Mesenchymal stem cell (in vitro differentiated cells and primary cell): Measurements from ENCODE around the gene PARD3B.
"Not testable (repeated sequence)": the region's sequence is repeated elsewhere in the genome, so short reads cannot be mapped to it uniquely, and the experiment has no call there.

Source experiments
- DNase-seq: peaks from one replicate; pipeline ENCODE4 v3.0.0-alpha.2; 2013
- H2AFZ ChIP-seq: one replicate; pipeline ENCODE4 v1.6.1; 2013; ENCODE audit warnings: low read depth, mild to moderate bottlenecking, control low read depth, inconsistent platforms, low read length, moderate library complexity
- H2AK5ac ChIP-seq: 2 replicates; pipeline ENCODE4 v1.6.1; 2013; ENCODE audit warnings: low read length, moderate library complexity, mild to moderate bottlenecking, inconsistent platforms; ENCODE audit not compliant: severe bottlenecking
- H2BK120ac ChIP-seq: one replicate; pipeline ENCODE4 v1.6.1; 2013; ENCODE audit warnings: low read depth, mild to moderate bottlenecking, inconsistent platforms, low read length, moderate library complexity
- H2BK12ac ChIP-seq, 2 experiments: one replicate each; pipeline ENCODE4 v1.6.1; 2013; ENCODE audit warnings: inconsistent platforms in 2 of 2, low read length in 2 of 2, mild to moderate bottlenecking in 2 of 2, moderate library complexity in 2 of 2, control low read depth in 1 of 2
- H2BK15ac ChIP-seq: one replicate; pipeline ENCODE4 v1.6.1; 2013; ENCODE audit warnings: mild to moderate bottlenecking, low read depth, inconsistent platforms; ENCODE audit not compliant: poor library complexity, severe bottlenecking
- H2BK5ac ChIP-seq: 2 replicates; pipeline ENCODE4 v1.6.1; 2013; ENCODE audit warnings: low read depth, mild to moderate bottlenecking, low read length, control low read depth, inconsistent platforms; ENCODE audit not compliant: poor library complexity, severe bottlenecking
- H3K14ac ChIP-seq, 2 experiments: one replicate each; pipeline ENCODE4 v1.6.1; 2013; ENCODE audit warnings: inconsistent platforms in 2 of 2, low read length in 2 of 2, control low read depth in 1 of 2, mild to moderate bottlenecking in 1 of 2, moderate library complexity in 1 of 2
- H3K18ac ChIP-seq, 2 experiments: one replicate each; pipeline ENCODE4 v1.6.1; 2013; ENCODE audit warnings: inconsistent platforms in 2 of 2, low read length in 2 of 2, control low read depth in 1 of 2, low read depth in 1 of 2, mild to moderate bottlenecking in 1 of 2
- H3K23ac ChIP-seq, 2 experiments: one replicate each; pipeline ENCODE4 v1.6.1; 2013; ENCODE audit warnings: inconsistent platforms in 2 of 2, low read length in 2 of 2, mild to moderate bottlenecking in 2 of 2, moderate library complexity in 2 of 2, control low read depth in 1 of 2
- H3K27ac ChIP-seq: 2 replicates; pipeline ENCODE4 v1.5.1; 2013; ENCODE audit warnings: mild to moderate bottlenecking, moderate library complexity, low read length, control low read depth, inconsistent platforms; ENCODE audit not compliant: poor library complexity, severe bottlenecking
- H3K27me3 ChIP-seq, 2 experiments: 2 replicates each; pipeline versions ENCODE4 v1.6.1 to v1.7.0; 2013; ENCODE audit warnings: low read length in 2 of 2, mild to moderate bottlenecking in 2 of 2, moderate library complexity in 2 of 2, control low read depth in 1 of 2, inconsistent platforms in 1 of 2; ENCODE audit not compliant: control insufficient read depth in 1 of 2, insufficient read depth in 1 of 2
- H3K36me3 ChIP-seq, 2 experiments: 2 replicates each; pipeline versions ENCODE4 v1.6.1 to v1.7.0; 2013; ENCODE audit warnings: low read length in 2 of 2, control low read depth in 1 of 2, inconsistent platforms in 1 of 2, low read depth in 1 of 2, mild to moderate bottlenecking in 1 of 2; ENCODE audit not compliant: insufficient read depth in 2 of 2, control insufficient read depth in 1 of 2
- H3K4ac ChIP-seq, 2 experiments: one replicate each; pipeline ENCODE4 v1.6.1; 2013; ENCODE audit warnings: inconsistent platforms in 2 of 2, low read length in 2 of 2, mild to moderate bottlenecking in 2 of 2, moderate library complexity in 2 of 2, control low read depth in 1 of 2, low read depth in 1 of 2
- H3K4me1 ChIP-seq: 2 replicates; pipeline ENCODE4 v1.6.1; 2013; ENCODE audit warnings: low read depth, low read length, control low read depth; ENCODE audit not compliant: control insufficient read depth, insufficient read depth
- H3K4me2 ChIP-seq: 2 replicates; pipeline ENCODE4 v1.6.1; 2013; ENCODE audit warnings: low read length, mild to moderate bottlenecking, inconsistent platforms; ENCODE audit not compliant: poor library complexity, severe bottlenecking
- H3K4me3 ChIP-seq, 2 experiments: 2 replicates each; pipeline versions ENCODE4 v1.5.1 to v1.7.0; 2013; ENCODE audit warnings: low read length in 2 of 2, mild to moderate bottlenecking in 2 of 2, control low read depth in 1 of 2, low read depth in 1 of 2; ENCODE audit not compliant: insufficient read depth in 1 of 2
- H3K79me1 ChIP-seq: replicated peaks from 2 replicates; pipeline ENCODE4 v1.6.1; 2013; ENCODE audit warnings: mild to moderate bottlenecking, control low read depth, low read length, inconsistent platforms; ENCODE audit not compliant: poor library complexity, severe bottlenecking
- H3K9ac ChIP-seq: 2 replicates; pipeline ENCODE4 v1.7.0; 2013; ENCODE audit warnings: mild to moderate bottlenecking, low read length, moderate library complexity
- H3K9me3 ChIP-seq: 2 replicates; pipeline ENCODE4 v1.7.0; 2013; ENCODE audit warnings: mild to moderate bottlenecking, low read length; ENCODE audit not compliant: control insufficient read depth
- H4K8ac ChIP-seq: one replicate; pipeline ENCODE4 v1.6.1; 2013; ENCODE audit warnings: inconsistent platforms, mild to moderate bottlenecking, low read length, moderate library complexity
- H4K91ac ChIP-seq: one replicate; pipeline ENCODE4 v1.6.1; 2013; ENCODE audit warnings: mild to moderate bottlenecking, low read length, inconsistent platforms
- WGBS: methylation state at CpG from one replicate; pipeline ENCODE4 v1.1.7; 2013; ENCODE audit warnings: mixed read lengths; 5-methylcytosine and 5-hydroxymethylcytosine counted together

The PARD3B gene

DNA sequence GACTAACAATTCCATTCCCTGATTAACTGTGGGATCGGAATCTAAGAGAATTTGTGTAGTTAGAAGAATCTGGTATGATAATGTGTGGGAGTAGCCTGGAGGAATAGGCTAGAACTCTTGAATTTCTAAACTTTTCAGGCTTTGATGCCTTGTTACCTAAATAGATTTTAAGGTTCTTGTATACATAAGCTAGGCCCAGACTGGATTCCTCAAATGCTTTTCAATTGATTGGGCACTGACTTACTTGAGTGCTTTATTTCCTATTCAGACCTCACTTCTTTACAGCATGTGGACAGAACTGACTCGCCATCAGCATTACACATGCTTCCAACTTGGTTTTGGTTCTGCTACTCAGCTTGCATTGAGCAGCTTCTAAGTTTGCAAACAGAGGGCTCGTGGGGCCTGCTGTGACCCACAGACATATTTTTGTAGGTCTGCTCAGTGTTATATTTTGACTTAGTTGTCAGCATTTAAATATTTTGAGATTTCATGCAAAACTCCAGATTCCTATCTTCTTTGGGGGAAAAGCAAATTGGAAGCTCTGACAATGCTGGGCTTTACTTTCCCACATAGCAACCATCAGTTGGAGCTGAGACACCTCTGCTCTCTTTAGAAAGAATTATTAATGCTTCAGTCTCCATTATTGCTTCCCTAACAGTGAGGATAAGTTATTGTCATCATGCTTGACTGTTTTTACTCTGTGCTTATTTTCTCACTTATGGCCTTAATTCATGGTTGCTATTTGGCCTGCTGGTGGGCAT, 5.7 kb downstream of the PARD3B start:
- Histone ChIP-seq H2BK5ac (no peak overlapping the region), H3K9ac (peak overlapping the region; percentile 70), H4K91ac (no peak overlapping the region), H2BK15ac (no peak overlapping the region), H3K9me3 (no peaks in the 10 kb centered on the region), H3K18ac (no peak overlapping the region), H3K36me3 (no peaks in the 10 kb centered on the region), H3K14ac (no peak overlapping the region), H3K4me1 (peaks cover 6% of the 10 kb centered on the region), H3K79me1 (peaks cover 23% of the 10 kb centered on the region), H3K27me3 (no peaks in the 10 kb centered on the region), H2BK12ac (no peak overlapping the region), H3K4ac (no peak overlapping the region), H3K4me3 (no peak overlapping the region), H2BK120ac (no peak overlapping the region), H3K23ac (no peak overlapping the region), H3K27ac (peak overlapping the region; percentile 25), H2AFZ (no peak overlapping the region), H2AK5ac (no peak overlapping the region), H4K8ac (no peak overlapping the region), H3K4me2 (no peak overlapping the region)
- DNase-seq: peak; percentile 76
- WGBS: 6% methylated on average over 2 of the region's 3 CpGs

DNA sequence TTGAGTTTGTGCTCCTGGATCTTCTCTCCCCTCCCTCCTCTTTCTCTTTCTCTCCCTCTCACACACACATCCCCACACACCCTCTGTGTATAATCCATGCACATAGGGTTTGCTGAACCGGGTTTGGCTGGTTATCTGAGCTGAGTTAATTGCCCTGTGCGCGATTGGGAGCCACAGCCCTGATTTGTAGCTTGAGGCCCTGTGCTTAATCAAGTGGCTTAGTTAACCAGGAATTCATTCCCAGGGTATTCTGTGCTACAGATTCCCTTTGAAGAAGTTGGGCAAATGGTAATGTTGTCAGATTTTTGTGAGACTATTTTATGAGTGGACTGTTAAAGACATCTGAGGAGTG, 6.2 kb downstream of the PARD3B start:
- no peaks in the 10 kb centered on the region for H3K9me3 ChIP-seq
- no peak overlapping the region for H2BK15ac ChIP-seq
- H2AFZ ChIP-seq: no peak overlapping the region
- peak overlapping the region; percentile 72 for H4K91ac ChIP-seq
- peak overlapping the region; percentile 2 for H3K9ac ChIP-seq
- peak; percentile 28 for DNase-seq
- peaks cover 4% of the 10 kb centered on the region for H3K4me1 ChIP-seq
- H4K8ac ChIP-seq: peak overlapping the region; percentile 71
- WGBS: 82% methylated on average over 3 of the region's 3 CpGs
- peak overlapping the region; percentile 31 for H2AK5ac ChIP-seq
- no peak overlapping the region for H3K4me2 ChIP-seq
- H3K79me1 ChIP-seq: peaks cover 18% of the 10 kb centered on the region
- H2BK12ac ChIP-seq: peak overlapping the region in 1 of 2 experiments; percentile 2
- no peak overlapping the region for H3K23ac ChIP-seq
- no peak overlapping the region for H3K4ac ChIP-seq
- no peak overlapping the region for H2BK120ac ChIP-seq
- no peaks in the 10 kb centered on the region for H3K36me3 ChIP-seq
- no peaks in the 10 kb centered on the region for H3K27me3 ChIP-seq
- no peak overlapping the region for H3K27ac ChIP-seq
- no peak overlapping the region for H2BK5ac ChIP-seq
- H3K14ac ChIP-seq: peak overlapping the region in 1 of 2 experiments; percentile 41
- H3K4me3 ChIP-seq: no peak overlapping the region
- H3K18ac ChIP-seq: peak overlapping the region in 1 of 2 experiments; percentile 57

GRCh38 chr2:204557604-204558003, 12.3 kb downstream of the PARD3B start:
- no peak overlapping the region for H3K18ac ChIP-seq
- no peak overlapping the region for H2BK5ac ChIP-seq
- H4K8ac ChIP-seq: no peak overlapping the region
- no peaks in the 10 kb centered on the region for H3K36me3 ChIP-seq
- H3K27me3 ChIP-seq: no peaks in the 10 kb centered on the region
- no peaks in the 10 kb centered on the region for H3K4me1 ChIP-seq
- H3K79me1 ChIP-seq: peaks cover 15% of the 10 kb centered on the region
- no peak overlapping the region for H2BK12ac ChIP-seq
- H3K4me3 ChIP-seq: no peak overlapping the region
- no peak for DNase-seq
- H3K23ac ChIP-seq: no peak overlapping the region
- no peak overlapping the region for H3K14ac ChIP-seq
- H3K9me3 ChIP-seq: no peaks in the 10 kb centered on the region
- no peak overlapping the region for H4K91ac ChIP-seq
- H2AFZ ChIP-seq: no peak overlapping the region
- H3K27ac ChIP-seq: no peak overlapping the region
- H2AK5ac ChIP-seq: no peak overlapping the region
- no peak overlapping the region for H2BK15ac ChIP-seq
- no peak overlapping the region for H2BK120ac ChIP-seq
- H3K9ac ChIP-seq: no peak overlapping the region
- H3K4me2 ChIP-seq: no peak overlapping the region
- no CpG with 5 or more reads among the region's 1 CpG for WGBS
- no peak overlapping the region for H3K4ac ChIP-seq

GRCh38 chr2:204559358-204559757, 14.1 kb downstream of the PARD3B start:
- H3K27ac ChIP-seq, DNase-seq, H3K9me3 ChIP-seq, H4K8ac ChIP-seq, H3K27me3 ChIP-seq, H2AK5ac ChIP-seq, H3K18ac ChIP-seq, H3K14ac ChIP-seq, H3K4me1 ChIP-seq, H4K91ac ChIP-seq, H2BK120ac ChIP-seq, H3K36me3 ChIP-seq, H3K4me3 ChIP-seq, H2BK12ac ChIP-seq, H3K23ac ChIP-seq, H3K4me2 ChIP-seq, H2AFZ ChIP-seq, H2BK15ac ChIP-seq, H2BK5ac ChIP-seq, H3K4ac ChIP-seq, H3K9ac ChIP-seq: not testable (repeated sequence)
- H3K79me1 ChIP-seq: peaks cover 13% of the 10 kb centered on the region
